Neural progenitor cell (in vitro differentiated cells): Measurements from ENCODE around the gene PCNX3.

Experiments
- CTCF ChIP-seq: fragments of 200-600 bp; sonication (generic); IDR thresholded peaks from 2 replicates; pipeline ENCODE4 v1.5.1; 2017; ENCODE audit warnings: antibody characterized with exemption, mild to moderate bottlenecking
- EZH2 ChIP-seq: fragments of 200-600 bp; sonication (generic); IDR thresholded peaks from 2 replicates; pipeline ENCODE4 v1.6.1; 2017; ENCODE audit warnings: antibody characterized with exemption, mild to moderate bottlenecking, moderate library complexity
- EZH2phosphoT487 ChIP-seq: fragments of 200-600 bp; sonication (generic); IDR thresholded peaks from 2 replicates; pipeline ENCODE4 v1.6.1; 2017; ENCODE audit warnings: antibody characterized with exemption

- no peak for TF ChIP-seq CTCF
- TF ChIP-seq EZH2: no peak
- no peak for TF ChIP-seq EZH2phosphoT487
Measured at GRCh38 chr11:65578667-65579066, 36.9 kb upstream of the PCNX3 start.
